Stimulated activated naive CD8-positive, alpha-beta T cell treated with anti-CD3 and anti-CD28 coated beads, Interleukin-15, Interleukin-2, amounts not matched to agents 100 U/mL and 50 U/mL, for 24 hours (primary cell): Measurements from ENCODE around the gene LPP.

Source experiments
- ATAC-seq: fragments of 150-1000 bp; cut with Tn5 transposase; one replicate; pipeline ENCODE4 v1.10.0; 2021
- DNase-seq: peaks from one replicate; pipeline ENCODE4 v3.0.0; 2021

The LPP gene

DNA sequence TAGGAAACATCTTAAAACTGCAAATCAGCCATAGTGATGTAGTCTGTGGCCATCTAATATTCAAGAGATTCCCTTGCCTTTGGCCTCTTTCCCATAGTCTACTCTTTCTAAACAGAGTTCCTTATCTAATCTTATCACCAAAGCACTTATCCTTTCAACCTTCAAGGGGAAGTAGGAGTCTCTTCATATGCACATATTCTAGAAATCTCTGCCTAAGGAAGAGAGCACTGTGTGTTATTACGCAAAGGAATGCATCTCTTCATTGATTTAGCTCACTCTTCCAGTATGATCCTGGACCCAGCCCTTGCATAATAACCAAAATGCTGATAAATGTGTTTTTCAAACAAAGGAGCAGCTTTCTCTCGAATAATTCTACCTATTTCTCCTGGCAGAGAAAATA, 764.1 kb downstream of the LPP start:
- no peak for ATAC-seq
- no peak for DNase-seq

DNA sequence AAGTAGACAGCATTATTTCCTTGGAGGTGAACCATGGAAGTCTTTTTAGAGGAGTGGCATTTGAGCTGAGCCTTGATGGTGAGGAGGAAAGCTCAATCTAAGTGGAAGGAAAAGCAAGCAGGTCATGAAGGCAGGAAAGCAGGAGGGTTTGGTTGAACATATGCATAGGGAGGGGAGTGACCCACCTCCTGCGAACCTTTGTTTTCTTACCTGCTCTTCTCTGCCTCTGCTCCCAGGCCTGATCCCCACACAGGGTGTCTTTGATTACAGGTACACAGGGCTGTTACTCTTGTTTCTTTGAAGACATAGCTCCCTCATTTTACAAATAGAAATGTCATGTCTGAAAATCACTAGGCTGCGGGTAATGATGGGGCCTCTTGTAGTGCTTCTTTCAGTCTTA, 769.7 kb downstream of the LPP start:
- no peak for ATAC-seq
- DNase-seq, result no peak

DNA sequence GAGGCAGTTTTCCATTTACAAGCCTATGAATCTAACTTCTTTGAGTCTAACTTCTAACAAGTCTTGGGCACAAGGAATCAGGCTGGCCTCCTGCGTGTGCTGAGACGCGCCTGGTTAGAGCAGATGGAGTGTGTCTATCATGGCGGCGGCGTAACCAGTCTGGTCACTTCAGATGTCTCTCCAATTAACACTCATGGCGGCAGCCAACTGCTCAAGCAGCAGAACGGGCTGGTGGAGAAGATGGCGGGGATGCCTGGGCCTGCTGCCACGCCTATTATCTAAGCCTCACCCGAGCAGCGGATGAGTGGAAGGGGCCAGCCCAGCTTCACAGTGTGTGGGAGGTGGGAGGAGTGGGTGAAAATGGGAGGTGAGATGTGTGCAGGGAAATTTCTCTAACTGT, 771.4 kb downstream of the LPP start:
- ATAC-seq (no peak), DNase-seq (no peak)

DNA sequence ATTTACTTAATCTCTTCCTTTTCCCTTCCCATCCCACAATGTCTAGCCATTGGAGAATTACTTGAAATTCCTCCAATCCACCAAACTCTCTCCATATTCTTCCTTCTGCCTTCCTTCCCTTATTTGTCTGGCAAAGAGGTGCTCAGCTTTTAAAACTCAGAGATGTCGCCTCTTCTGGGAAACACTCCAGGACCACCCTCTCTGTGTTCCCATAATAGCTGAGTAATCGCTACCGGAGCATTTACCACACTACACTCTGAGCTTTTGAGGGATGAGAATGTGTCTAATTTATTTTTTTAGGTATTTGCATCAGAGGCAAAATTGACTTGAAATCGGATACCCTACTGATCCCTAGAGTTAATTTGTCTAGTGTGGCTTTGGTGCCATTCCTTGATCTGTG, 772.2 kb downstream of the LPP start:
- DNase-seq (no peak), ATAC-seq (no peak)

DNA sequence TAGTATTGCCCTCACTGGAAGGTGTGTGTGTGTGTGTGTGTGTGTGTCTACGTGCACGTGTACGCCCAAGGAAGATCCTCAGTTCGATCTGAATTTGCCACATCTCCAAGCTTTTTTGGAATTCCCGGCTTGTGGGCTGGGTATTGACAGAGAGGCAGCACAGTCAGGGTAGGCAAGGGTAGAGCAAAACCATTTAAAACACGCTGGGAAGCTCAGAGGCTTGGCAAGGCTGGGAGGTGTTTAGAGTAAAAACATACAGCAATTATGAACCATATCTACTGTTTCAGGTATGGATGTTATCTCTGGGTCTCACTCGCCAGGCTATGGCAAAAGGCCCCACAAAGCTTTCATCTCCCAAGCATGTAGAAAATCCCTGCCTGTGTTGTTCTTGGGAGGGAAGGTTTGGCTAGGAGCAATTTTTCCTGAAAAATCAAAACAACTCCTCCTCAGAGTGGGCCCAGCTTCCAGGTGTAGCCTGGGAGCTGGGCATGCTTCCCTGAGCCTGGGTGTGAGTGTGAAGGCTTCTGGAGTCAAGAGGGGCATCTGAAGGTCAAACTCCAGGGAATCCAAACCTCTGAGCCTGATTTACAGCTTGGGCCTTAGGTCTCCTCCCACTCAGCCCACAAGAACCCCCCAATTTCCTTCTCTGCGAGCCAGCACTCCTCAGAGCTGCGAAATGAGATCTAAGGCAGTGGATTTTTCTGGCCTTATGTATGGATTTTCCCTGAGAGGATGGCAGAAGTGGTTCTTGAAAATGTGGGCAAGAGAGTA, 773.0 kb downstream of the LPP start:
- ATAC-seq, result no peak
- no peak for DNase-seq

DNA sequence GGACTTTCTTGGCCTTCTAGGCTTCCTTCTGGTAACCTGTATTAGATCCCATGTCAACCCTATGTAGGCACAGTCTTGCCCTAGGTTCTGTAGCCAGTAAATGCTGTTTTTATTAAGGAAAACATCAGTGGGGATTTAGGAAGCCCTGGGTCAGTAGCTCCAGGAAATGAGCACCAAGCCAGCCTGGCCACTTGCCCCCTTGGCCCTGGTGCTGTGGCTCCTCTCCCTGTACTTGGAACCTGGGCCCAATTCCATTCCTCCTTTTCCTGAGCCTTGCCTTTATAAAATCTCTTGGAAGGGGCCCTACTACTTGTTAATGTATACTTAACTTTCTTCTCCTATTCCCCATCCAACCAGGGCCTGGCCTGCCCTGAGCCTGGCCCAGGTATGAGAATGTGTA, 774.0 kb downstream of the LPP start:
- DNase-seq, result no peak
- no peak for ATAC-seq

DNA sequence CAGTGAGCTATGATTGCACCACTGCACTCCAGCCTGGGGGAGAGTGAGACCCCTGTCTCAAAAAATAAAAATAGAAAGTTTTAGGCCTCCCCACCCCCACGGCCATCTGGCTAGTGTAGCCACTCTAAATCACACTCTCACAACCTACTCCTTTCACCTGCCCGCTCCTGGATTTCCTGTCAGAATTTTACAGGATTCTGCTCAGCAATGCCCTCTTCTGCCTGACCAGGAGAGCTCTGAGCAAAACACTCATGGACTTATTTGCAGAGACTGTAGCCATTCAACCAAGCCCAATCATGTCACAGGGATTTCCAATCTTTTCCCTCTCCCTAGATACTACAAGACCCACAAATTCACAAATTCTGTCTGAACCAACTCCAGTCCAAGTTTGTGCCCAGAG, 775.2 kb downstream of the LPP start:
- DNase-seq (no peak), ATAC-seq (no peak)

DNA sequence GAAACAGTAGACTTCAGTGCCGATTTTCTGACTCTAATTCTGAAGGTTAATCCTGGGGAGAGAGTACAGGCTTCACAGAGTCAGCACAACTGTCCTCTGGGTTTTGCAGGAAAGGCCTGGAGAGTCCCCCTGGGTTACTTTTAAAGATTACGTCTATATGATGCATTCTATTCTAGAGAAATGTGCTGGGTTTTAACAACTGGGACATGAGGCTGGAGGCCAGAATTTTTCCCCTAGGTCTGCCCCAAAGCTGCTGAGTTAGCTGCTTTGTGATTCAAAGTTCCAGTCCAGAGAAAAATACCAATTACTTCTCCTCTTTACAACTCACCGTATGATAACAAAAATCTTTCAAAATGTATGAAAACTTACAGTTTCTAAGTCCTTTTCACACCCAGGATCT, 777.1 kb downstream of the LPP start:
- DNase-seq (no peak), ATAC-seq (no peak)

DNA sequence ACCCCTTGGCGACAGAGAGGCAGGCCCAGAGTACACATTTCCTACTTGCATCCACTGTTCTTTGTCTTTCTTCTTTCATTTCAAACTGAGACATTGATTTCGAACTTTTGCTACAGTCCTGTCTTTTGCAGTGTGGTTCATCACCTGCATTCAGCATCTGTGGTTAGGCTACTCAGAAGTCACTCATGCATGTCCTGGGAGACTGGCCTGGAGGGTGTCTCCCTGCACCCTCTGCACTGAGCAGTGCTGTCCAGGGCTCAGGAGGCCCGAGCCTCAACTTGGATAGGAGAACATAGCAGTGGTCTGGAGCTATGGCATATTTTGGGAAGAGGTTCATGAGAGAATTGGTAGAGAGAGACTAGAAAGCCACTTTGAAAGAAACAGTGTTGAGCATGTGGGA, 777.6 kb downstream of the LPP start:
- ATAC-seq (no peak), DNase-seq (no peak)

DNA sequence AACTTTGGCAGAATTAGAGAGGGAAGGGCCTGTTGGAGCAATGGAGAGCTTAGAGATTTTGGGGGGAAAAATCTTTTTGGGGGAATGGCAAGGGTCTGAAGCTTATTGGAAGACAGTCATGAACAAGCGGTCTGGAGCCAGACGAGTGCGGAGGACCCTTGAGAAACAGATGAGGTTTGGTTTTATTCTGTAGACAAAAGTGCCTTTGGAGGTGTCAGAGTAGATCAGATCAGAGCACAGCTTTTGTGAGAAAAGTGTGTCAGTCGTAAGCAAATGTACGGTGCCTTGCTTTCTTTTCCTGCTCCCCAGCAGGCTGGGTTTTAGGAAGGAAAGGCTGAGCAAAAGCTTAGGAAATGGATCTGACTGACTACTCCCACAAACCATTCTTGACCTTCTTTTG, 781.0 kb downstream of the LPP start:
- no peak for DNase-seq
- no peak for ATAC-seq

DNA sequence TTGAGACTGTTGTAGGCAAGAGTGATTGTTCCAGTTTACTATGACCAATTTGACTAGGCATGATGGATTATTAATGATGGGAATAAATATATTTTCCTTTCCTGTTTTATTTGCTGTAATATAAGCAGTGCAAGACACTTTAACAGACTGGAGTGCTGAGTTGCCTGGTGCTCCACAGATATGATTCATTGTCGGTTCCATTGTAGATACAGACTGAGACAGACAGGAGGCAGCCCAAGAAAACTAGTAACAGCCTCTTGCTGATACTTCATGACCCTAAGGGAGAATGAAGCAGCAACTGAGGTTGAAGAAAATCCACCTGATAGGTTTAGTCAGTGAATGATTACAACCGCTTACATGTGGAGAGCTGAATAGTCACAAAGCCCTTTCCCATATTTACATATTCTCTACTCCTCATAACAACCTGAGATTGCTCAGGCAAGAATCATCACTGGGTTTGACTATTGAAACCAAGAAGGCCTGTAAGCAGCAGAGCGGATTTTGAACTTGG, 782.7 kb downstream of the LPP start:
- ATAC-seq, result no peak
- DNase-seq, result no peak

DNA sequence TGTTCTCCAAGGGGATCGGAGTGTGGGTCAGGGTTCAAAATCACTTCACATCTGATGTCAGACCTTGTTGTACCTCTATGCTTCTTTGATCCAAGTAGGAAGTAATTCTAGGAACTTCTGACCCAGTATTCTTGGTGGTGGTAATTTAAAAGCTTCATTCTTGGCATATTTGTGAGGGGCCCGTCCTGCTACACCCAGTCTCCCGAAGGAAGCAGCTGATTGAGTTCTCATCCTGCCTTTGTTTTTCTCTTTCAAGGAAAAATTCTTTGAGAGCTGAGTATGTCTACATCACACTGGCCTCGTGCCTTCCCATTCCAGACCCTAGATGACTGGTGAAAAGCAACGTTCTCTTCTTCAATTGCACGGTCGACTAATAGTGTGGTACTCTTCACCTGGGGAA, 783.4 kb downstream of the LPP start:
- no peak for ATAC-seq

DNA sequence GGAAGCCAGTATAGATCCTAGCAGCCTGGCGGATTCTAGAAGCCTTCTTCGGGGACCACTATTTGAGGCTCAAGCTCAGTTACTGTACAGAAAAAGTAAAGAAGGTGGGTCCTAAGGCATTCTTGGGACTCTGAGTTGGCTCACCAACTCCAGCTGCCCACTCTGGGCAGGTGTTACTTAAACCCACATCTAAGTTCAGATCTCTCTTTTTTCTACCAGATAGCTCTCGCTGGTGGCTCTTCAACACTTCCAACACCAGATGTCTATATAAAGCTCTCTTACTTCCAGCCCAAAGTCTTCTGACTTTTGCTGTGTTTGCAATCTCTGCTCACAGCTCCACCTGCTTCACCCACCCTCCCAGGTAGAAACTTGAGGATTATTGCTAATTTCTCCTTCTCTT, 785.0 kb downstream of the LPP start:
- DNase-seq (no peak), ATAC-seq (no peak)

More for the DNA sequence above, 783.4 kb downstream of the LPP start:
- no peak for DNase-seq

DNA sequence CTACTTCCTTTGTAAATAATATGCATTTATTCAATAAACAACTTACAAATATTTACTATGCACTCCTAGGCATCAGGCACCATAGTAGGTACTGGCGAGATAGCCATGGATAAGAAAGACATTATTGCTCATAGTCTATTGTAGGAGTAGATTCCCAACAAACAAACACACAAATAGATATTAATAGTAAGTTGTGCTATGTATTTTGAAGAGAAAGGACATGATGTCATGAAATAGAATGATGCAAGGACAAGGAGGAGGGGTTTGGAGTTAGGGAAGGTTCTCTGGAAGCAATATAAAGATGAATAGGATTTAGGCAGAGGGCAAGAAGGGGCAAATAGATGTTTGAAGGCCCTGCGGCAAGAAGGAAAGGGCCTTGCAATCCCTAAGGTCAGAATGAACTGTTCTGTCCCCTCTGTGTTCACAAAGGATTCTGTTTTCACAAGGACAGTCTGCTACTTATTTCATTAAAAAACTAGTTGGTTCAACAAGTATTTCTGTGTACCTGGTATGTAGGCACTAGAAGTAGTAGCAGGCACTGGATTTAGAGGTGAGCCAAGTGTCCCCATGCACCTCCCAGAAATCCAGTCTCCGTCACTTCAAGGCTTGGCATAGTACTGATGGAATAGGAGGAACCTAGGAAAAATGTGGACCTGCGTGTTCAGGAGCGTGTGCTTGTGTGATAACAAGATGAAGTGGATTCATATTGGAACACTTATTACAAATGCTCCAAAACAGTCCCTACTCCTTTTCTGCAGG, 786.0 kb downstream of the LPP start:
- DNase-seq, result no peak
- no peak for ATAC-seq
